ENCODE results near the gene DGCR2. TPM values are rescaled to one million over a fixed set of nuclear protein-coding genes. Genes with fewer than 3 reads are reported as not detected.

DGCR2 gene
- total RNA-seq, 1 experiment from 2014 or later: 42.9 TPM

GRCh38 chr22:19022755-19023154, 99.5 kb downstream of the DGCR2 start:
- 0 out of 2 replicates have a peak, but pooled peaks cover 5% of the 10 kb centered on the region for H3K27me3 ChIP-seq (ENCODE audit: insufficient read depth, low read length)
- H3K36me3 ChIP-seq (ENCODE audit: control insufficient read depth in 1 of 2, insufficient read depth in 2 of 2, low read length in 2 of 2): no peaks in the 10 kb centered on the region
- H3K27ac ChIP-seq (ENCODE audit: low read depth, low read length): no peak overlapping the region
- ChIA-PET RAD21 (ENCODE audit: low non-redundant PET in 1 of 2, low total read pairs in 2 of 2, uncharacterized antibody in 2 of 2, unreplicated experiment in 2 of 2) (no interaction called here), POLR2A (no interaction called here), CTCF (no interaction called here)
- H3K4me3 ChIP-seq (replicated peaks in 1 of 2; ENCODE audit: low read depth in 1 of 2, low read length in 2 of 2): no peak overlapping the region
- no peaks in the 10 kb centered on the region for H3K4me1 ChIP-seq (ENCODE audit: control insufficient read depth in 1 of 2, insufficient read depth in 2 of 2, low read length in 2 of 2)
- ATAC-seq: no peak
- no peak for DNase-seq (ENCODE audit: low read depth, low spot score)
- H3K9me3 ChIP-seq (ENCODE audit: control insufficient read depth in 1 of 2, insufficient read depth in 1 of 2, low read depth in 1 of 2, low read length in 2 of 2): no peaks in the 10 kb centered on the region
- H3K9ac ChIP-seq (ENCODE audit: low read length): no peak overlapping the region
- no peaks in the 10 kb centered on the region for H3K79me2 ChIP-seq (ENCODE audit: insufficient read depth, low read length)
- intact Hi-C loops (cut with micrococcal nuclease): no loop called here
- no peaks in the 10 kb centered on the region for H4K20me1 ChIP-seq (ENCODE audit: insufficient read depth)
- no peak overlapping the region for H3K4me2 ChIP-seq (ENCODE audit: low read length)
- no peak overlapping the region for H2AFZ ChIP-seq (ENCODE audit: low read depth, low read length, poor library complexity, severe bottlenecking)
- no TSS peak for BruUV-seq (replicated peaks)
- no peaks in the 10 kb centered on the region for H3K9me2 ChIP-seq (ENCODE audit: insufficient read depth)
- no peak for TF ChIP-seq ZFX (IDR thresholded peaks at IDR 0.05)
- TF ChIP-seq SRF (IDR thresholded peaks at IDR 0.05; ENCODE audit: low read depth): no peak
- TF ChIP-seq TCF7L2 (IDR thresholded peaks at IDR 0.05; ENCODE audit: borderline replicate concordance, extremely low read depth, insufficient read depth, insufficient read length): no peak
- TF ChIP-seq ZBTB33 (IDR thresholded peaks at IDR 0.05; ENCODE audit: extremely low read depth, insufficient replicate concordance, low read length): no peak
- TF ChIP-seq SIN3A (IDR thresholded peaks at IDR 0.05; ENCODE audit: low read depth): no peak
- TF ChIP-seq SP1 (IDR thresholded peaks at IDR 0.05; ENCODE audit: low read depth): no peak
- TF ChIP-seq POLR2AphosphoS5 (IDR thresholded peaks at IDR 0.05; ENCODE audit: low read depth, low read length): no peak
- no peak for TF ChIP-seq EGR1 (IDR thresholded peaks at IDR 0.05; ENCODE audit: low read depth)
- TF ChIP-seq EZH2 (IDR thresholded peaks at IDR 0.05): no peak
- no peak for TF ChIP-seq YY1 (IDR thresholded peaks at IDR 0.05; ENCODE audit: extremely low read depth, insufficient replicate concordance, low read depth, low read length)
- no peak for TF ChIP-seq CBX3 (IDR thresholded peaks at IDR 0.05; ENCODE audit: low read depth)
- no peak for TF ChIP-seq REST (IDR thresholded peaks at IDR 0.05; ENCODE audit: low read depth)
- no peak for TF ChIP-seq JUND (IDR thresholded peaks at IDR 0.05)
- TF ChIP-seq CTCF (IDR thresholded peaks at IDR 0.05 in 2 of 3, conservative IDR thresholded peaks at IDR 0.05 in 1 of 3; ENCODE audit: borderline replicate concordance in 1 of 3, insufficient read depth in 1 of 3, low read depth in 2 of 3, low read length in 2 of 3): no peak
- TF ChIP-seq MAX (IDR thresholded peaks at IDR 0.05): no peak
